RWPE2 (cell line): ENCODE measurements around the gene WWTR1.
A peak's percentile ranks its signal among the peaks of the same experiment; 100 is the strongest.

Source experiments
- ATAC-seq: fragments of 200-7000 bp; cut with Tn5 transposase; 3 replicates; pipeline ENCODE4 v1.9.1; 2021; ENCODE audit warnings: low read depth
- DNase-seq: peaks from one replicate; pipeline ENCODE4 v3.0.0-alpha.2; 2020; ENCODE audit warnings: low spot score
- H3K27ac ChIP-seq: fragments of 450-650 bp; 2 replicates; pipeline ENCODE4 v1.5.1; 2017; ENCODE audit warnings: mild to moderate bottlenecking; ENCODE audit not compliant: poor library complexity, severe bottlenecking
- H3K27me3 ChIP-seq: fragments of 250-450 bp; sonication (Bioruptor Pico); 2 replicates; pipeline ENCODE4 v1.5.1; 2021; ENCODE audit warnings: mild to moderate bottlenecking, moderate library complexity; ENCODE audit not compliant: insufficient read depth, poor library complexity, severe bottlenecking
- H3K36me3 ChIP-seq: fragments of 250-450 bp; sonication (Bioruptor Pico); 2 replicates; pipeline ENCODE4 v1.5.1; 2020; ENCODE audit warnings: low read depth, mild to moderate bottlenecking, moderate library complexity
- H3K4me1 ChIP-seq: fragments of 250-450 bp; sonication (Bioruptor Pico); 2 replicates; pipeline ENCODE4 v1.5.1; 2021; ENCODE audit warnings: mild to moderate bottlenecking, moderate library complexity; ENCODE audit not compliant: insufficient read depth, poor library complexity, severe bottlenecking
- H3K4me3 ChIP-seq: fragments of 250-450 bp; sonication (Bioruptor Pico); 2 replicates; pipeline ENCODE4 v1.5.1; 2021; ENCODE audit warnings: mild to moderate bottlenecking, moderate library complexity; ENCODE audit not compliant: severe bottlenecking
- H3K9me3 ChIP-seq: fragments of 250-450 bp; sonication (Bioruptor Pico); 2 replicates; pipeline ENCODE4 v1.5.1; 2021; ENCODE audit warnings: mild to moderate bottlenecking, moderate library complexity; ENCODE audit not compliant: severe bottlenecking
- TF ChIP-seq, protein P1 (sequence below): fragments of 450-650 bp; IDR thresholded peaks from one replicate; pipeline ENCODE4 v1.5.1; 2017; ENCODE audit warnings: mild to moderate bottlenecking, moderate library complexity; ENCODE audit not compliant: poor library complexity, severe bottlenecking

WWTR1 gene

DNA sequence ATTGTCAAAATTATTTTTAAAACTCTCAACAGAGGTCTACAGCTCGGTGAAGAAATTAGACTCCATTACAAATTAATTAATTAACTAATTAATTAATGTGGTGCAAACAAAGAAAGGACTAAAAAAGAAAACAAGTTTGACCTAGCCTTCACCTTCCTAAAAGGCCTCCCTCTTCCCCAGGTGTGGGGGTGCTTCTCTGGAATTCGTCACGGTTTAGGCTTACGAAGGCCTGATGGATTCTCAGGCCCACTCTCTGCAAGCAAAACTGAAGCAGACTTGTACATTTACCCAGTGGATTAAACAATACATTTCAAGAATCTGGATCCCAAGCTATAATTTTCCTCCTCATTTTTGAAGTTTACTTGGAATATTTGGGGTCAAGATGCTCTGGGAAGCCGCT, 94.7 kb downstream of the WWTR1 start:
- Histone ChIP-seq H3K27me3 (no peaks in the 10 kb centered on the region), H3K4me3 (no peak overlapping the region), H3K36me3 (peaks cover 7% of the 10 kb centered on the region; the same call in 1 of the 2 replicates), H3K4me1 (no peaks in the 10 kb centered on the region), H3K27ac (no peak overlapping the region), H3K9me3 (no peaks in the 10 kb centered on the region)
- TF ChIP-seq, protein P1, sequence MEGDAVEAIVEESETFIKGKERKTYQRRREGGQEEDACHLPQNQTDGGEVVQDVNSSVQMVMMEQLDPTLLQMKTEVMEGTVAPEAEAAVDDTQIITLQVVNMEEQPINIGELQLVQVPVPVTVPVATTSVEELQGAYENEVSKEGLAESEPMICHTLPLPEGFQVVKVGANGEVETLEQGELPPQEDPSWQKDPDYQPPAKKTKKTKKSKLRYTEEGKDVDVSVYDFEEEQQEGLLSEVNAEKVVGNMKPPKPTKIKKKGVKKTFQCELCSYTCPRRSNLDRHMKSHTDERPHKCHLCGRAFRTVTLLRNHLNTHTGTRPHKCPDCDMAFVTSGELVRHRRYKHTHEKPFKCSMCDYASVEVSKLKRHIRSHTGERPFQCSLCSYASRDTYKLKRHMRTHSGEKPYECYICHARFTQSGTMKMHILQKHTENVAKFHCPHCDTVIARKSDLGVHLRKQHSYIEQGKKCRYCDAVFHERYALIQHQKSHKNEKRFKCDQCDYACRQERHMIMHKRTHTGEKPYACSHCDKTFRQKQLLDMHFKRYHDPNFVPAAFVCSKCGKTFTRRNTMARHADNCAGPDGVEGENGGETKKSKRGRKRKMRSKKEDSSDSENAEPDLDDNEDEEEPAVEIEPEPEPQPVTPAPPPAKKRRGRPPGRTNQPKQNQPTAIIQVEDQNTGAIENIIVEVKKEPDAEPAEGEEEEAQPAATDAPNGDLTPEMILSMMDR, result no peak
- DNase-seq (no peak), ATAC-seq (no peak)

DNA sequence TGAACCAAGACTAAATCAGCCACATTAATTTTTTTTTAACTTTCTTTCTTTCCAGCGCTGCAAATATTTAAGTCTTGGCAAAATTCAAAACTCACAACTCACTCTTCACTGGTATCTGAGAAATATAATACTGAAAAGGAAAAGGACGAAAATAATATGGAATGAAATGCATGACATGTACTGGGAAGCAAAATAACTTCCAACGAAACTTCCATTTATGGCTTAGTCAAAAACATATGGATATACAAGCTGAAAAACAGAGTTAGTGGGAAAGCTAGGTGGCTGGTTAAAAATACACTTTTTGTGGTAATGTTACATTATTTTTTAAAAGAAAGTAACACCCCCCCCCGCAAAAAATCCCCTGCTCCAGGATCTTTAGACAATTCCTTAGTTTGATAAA, 97.2 kb downstream of the WWTR1 start:
- Histone ChIP-seq H3K9me3 (no peaks in the 10 kb centered on the region), H3K4me3 (no peak overlapping the region), H3K27ac (no peak overlapping the region), H3K27me3 (no peaks in the 10 kb centered on the region), H3K4me1 (peaks cover 3% of the 10 kb centered on the region), H3K36me3 (peaks cover 7% of the 10 kb centered on the region; the same call in 1 of the 2 replicates)
- DNase-seq (no peak), ATAC-seq (no peak)
- TF ChIP-seq, protein P1, result no peak

DNA sequence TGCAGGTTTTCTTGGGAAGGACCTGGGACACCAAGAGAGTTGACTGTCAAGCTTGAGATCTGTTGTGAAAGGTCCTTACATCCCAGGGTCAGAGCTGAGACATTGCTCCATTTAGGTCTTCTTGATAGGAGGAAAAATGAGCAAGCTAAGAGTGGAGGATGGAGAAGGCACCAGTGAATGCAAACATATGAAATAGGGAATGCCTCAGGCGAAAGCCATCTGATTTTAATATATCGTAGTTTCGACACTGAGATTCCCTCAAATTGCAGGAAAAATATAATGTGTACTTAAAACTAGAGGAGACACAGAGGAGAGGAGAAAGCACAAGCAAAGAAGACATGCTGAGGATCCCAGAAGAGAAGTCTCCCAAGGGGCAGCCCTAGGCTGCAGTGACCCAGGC, 97.8 kb downstream of the WWTR1 start:
- DNase-seq, result no peak
- H3K27ac ChIP-seq, result no peak overlapping the region
- no peak overlapping the region for H3K4me3 ChIP-seq
- TF ChIP-seq, protein P1, result no peak
- no peak for ATAC-seq
- peaks cover 7% of the 10 kb centered on the region; the same call in 1 of the 2 replicates for H3K36me3 ChIP-seq
- H3K4me1 ChIP-seq, result peaks cover 9% of the 10 kb centered on the region
- H3K27me3 ChIP-seq, result no peaks in the 10 kb centered on the region
- no peaks in the 10 kb centered on the region for H3K9me3 ChIP-seq

DNA sequence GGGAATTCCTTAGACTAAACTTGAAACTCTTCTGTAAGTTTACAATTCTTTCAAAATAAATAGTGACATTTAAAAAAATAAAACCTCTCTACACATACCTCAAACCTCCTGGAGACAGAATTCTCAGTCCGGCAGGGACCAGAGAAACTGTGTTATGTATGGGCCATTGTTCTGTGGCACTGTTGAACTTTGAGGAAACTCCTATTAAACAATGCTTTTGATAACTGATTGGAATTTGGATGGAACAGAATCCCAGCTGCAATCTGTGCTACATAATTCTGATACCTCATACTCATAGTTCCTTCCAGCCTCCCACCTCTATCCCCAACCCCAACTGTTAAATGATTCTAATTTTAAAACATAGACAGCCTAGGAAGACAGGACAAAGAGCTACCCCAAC, 98.3 kb downstream of the WWTR1 start:
- Histone ChIP-seq H3K9me3 (no peaks in the 10 kb centered on the region), H3K27ac (no peak overlapping the region), H3K27me3 (no peaks in the 10 kb centered on the region), H3K4me1 (peaks cover 12% of the 10 kb centered on the region), H3K4me3 (no peak overlapping the region), H3K36me3 (peaks cover 7% of the 10 kb centered on the region; the same call in 1 of the 2 replicates)
- ATAC-seq (no peak), DNase-seq (no peak)
- TF ChIP-seq, protein P1, result no peak

DNA sequence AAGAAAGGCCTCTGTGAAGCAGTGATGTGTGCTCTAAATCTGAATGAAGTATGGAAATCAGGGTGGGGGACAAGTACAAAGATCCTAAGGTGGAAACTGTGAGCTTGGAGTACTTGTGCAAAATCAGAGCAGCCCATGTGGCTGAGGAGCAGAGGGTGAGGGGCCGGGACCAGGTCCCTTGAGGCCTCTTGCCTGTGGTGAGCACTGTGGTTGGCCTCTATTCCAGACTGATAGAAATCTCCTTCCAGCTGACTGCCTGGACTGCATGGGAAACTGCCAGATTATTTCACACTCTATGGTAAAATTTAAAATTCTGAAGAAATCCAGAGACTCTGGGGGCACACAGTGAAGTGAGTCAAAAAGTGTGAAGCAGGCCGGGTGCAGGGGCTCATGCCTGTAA, 101.9 kb downstream of the WWTR1 start:
- TF ChIP-seq, protein P1, result no peak
- Histone ChIP-seq H3K9me3 (no peaks in the 10 kb centered on the region), H3K36me3 (peaks cover 10% of the 10 kb centered on the region; the same call in 1 of the 2 replicates), H3K4me1 (peaks cover 18% of the 10 kb centered on the region), H3K27me3 (no peaks in the 10 kb centered on the region), H3K27ac (peak overlapping the region; percentile 71), H3K4me3 (no peak overlapping the region)
- ATAC-seq (no peak), DNase-seq (no peak)
